ENCODE measurements around the gene KCTD17.

The KCTD17 gene, protein sequence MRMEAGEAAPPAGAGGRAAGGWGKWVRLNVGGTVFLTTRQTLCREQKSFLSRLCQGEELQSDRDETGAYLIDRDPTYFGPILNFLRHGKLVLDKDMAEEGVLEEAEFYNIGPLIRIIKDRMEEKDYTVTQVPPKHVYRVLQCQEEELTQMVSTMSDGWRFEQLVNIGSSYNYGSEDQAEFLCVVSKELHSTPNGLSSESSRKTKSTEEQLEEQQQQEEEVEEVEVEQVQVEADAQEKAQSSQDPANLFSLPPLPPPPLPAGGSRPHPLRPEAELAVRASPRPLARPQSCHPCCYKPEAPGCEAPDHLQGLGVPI

GRCh38 chr22:37051391-37052385 is at the start of gene KCTD17:
Gene KCTD17 (plus strand): TSS chr22:37051742. CDS start chr22:37051761, 19 bp downstream.
- peak; percentile 69 for DNase-seq (ENCODE audit: low read depth)

- no peak for DNase-seq (ENCODE audit: low read depth)
Measured at GRCh38 chr22:37001826-37002225, 49.7 kb upstream of the KCTD17 start.

DNA sequence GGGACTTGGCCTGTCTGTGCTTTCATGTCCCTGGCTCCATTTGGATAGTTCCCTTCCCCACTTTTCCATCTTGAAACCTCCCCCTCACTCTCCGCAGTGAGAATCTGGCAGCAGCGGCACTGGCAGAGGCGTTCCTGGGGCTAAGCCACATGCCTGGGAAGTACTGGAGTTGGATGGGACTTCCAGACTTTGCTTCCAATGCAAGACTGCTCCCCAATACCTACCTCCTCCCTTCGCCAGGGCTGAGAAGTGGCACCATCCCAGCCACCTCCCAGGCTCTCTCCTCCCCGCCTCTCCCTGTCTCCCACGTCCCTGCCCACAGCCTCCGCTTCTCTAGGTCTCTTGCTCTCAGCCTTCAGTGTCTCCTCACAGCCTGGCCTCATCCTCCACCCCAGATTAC is 48.9 kb upstream of the KCTD17 start:
- DNase-seq (ENCODE audit: low read depth): no peak

DNA sequence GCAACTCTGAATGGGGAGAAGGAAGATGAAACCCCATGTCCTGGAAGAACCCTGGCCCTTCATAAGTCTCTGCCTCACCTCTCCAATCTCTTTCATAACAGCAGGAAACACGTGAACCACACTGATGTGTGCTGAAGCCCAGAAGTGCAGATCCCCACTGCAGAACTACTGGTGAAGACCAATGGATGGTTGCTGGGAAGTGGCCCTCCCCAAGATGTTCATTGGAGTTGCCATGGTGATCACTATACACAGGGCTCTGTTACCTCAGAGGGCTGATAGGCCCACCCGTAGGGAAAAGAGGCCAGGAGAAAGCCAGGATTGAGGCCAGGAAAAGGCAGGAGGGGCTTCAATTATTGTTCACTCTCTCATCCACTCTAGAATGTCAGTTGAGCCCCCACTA is 43.9 kb upstream of the KCTD17 start:
- no peak for DNase-seq (ENCODE audit: low read depth)

GRCh38 chr22:37008365-37008764 is 43.2 kb upstream of the KCTD17 start:
- DNase-seq (ENCODE audit: low read depth): no peak

- no peak for DNase-seq (ENCODE audit: low read depth)
Measured at GRCh38 chr22:37009490-37009889, 42.1 kb upstream of the KCTD17 start.

DNA sequence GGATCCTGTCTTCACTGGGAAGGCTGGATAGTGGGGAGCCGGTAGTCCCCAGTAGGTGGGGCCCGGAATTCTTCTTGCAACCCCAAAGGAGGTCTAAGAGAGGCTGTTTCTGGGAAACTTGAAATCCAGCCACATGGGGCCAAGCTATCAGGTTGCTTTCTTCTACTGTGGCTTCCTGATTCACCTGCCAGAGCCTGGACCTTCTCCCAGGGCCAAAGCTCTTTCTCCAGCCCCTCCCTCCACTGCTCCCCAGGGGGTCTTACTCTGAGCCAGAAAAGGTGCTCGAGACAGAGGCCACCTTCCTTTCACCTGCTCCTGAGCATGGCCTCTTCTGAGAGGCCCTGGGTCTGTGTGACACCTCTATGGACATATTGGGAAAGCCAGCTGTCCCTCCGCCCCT is 41.4 kb upstream of the KCTD17 start:
- DNase-seq (ENCODE audit: low read depth): no peak

DNA sequence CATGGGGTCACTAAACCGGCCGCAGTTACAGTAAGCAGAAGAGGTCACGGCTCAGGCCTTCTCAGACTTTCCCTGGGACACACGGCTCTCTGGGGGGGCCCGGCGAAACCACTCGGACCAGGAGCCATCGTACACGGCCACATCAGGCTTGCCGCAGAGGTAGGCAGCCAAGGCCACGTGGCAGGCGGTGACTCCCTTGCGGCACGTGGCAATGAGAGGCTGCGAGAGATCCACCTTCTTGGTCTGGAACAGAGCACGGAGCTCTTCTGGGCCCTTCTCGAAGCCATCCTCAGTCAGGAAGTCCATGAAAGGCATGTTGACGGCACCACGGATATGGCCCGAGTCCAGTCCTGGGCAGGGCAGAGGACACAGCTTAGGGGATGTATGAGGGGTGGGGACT is 40.6 kb upstream of the KCTD17 start:
- no peak for DNase-seq (ENCODE audit: low read depth)

GRCh38 chr22:37011472-37011871 is 40.1 kb upstream of the KCTD17 start:
- DNase-seq (ENCODE audit: low read depth): no peak

- peak; percentile 39 for DNase-seq (ENCODE audit: low read depth)
Measured at GRCh38 chr22:37012262-37012904, 39.2 kb upstream of the KCTD17 start.

GRCh38 chr22:37012956-37013355 is 38.6 kb upstream of the KCTD17 start:
- no peak for DNase-seq (ENCODE audit: low read depth)

DNA sequence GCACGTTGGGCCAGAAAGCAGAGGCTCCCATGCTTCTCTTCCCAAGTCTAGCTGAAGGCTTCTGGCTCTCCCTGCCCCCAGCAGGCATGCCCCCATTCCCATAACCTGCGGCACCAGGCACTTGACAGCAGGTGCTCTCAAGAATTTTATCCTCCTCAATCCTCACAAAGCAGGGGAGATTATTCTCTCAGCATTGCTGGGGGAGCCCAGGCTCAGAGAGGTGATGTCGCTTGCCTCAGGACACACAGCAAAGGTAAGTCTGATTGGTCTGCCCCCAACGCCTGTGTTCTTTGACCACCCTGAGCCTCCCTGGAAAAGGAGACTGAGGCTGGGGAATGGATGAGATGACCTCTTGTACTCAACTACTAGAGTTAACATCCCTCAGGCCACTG is 37.1 kb upstream of the KCTD17 start:
- no peak for DNase-seq (ENCODE audit: low read depth)

GRCh38 chr22:37014835-37015586 is 36.5 kb upstream of the KCTD17 start:
- DNase-seq (ENCODE audit: low read depth): no peak

DNA sequence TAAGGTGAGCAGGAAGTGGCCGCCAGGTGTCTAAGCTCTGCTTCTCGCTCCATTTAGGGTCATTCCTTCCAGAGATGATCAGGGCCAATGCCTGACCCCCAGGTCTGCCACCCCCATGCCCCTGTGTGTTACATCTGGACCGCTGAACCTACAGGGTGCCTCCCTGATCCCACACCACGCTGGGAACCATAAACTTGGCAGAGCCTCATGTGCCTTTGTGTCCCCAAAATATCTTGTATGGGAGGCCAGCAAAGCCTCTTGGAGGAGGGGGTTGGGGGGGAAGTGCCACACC is 36.0 kb upstream of the KCTD17 start:
- no peak for DNase-seq (ENCODE audit: low read depth)

GRCh38 chr22:37016134-37016910 is 35.2 kb upstream of the KCTD17 start:
- DNase-seq (ENCODE audit: low read depth): no peak

DNA sequence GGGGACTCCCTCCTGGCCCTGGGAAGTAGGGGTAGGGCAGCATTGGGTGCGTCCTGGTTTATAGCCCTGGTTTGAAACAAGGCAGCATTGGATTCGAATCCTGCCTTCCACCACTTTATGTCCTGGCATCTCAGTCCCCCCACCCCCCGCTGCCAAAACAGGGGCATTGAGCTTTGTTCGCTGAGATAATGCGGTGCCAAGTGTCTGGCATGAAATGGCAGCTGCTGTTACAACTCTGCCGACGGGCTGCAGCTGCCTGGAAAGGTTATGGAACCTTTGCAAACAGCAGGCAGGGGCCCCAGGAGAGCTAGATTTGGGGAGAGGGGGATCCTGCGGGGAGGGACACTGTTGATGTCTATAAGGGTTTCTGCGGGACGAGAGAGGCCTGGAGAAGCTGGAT is 34.2 kb upstream of the KCTD17 start:
- no peak for DNase-seq (ENCODE audit: low read depth)

- DNase-seq (ENCODE audit: low read depth): no peak
Measured at GRCh38 chr22:37018086-37018814, 33.3 kb upstream of the KCTD17 start.

GRCh38 chr22:37018815-37019308 is 32.7 kb upstream of the KCTD17 start:
- DNase-seq (ENCODE audit: low read depth): peak; percentile 40

- peak; percentile 74 for DNase-seq (ENCODE audit: low read depth)
Measured at GRCh38 chr22:37019309-37020191, 32.0 kb upstream of the KCTD17 start, which contains the start of the genes MPST and TST. Gene MPST (plus strand): TSS chr22:37019742. CDS start chr22:37019837, 95 bp downstream. Gene TST (minus strand): TSS chr22:37019447. CDS start chr22:37018732, 715 bp downstream.
